Cardiac muscle cell (in vitro differentiated cells and primary cell): ENCODE results near the gene RGS10. TPM values are rescaled to one million over a fixed set of nuclear protein-coding genes. Genes with fewer than 3 reads are reported as not detected.

Experiments used
- DNase-seq, 2 donors: peaks; one replicate each; pipeline versions ENCODE4 v3.0.0 to v3.0.0-alpha.2; 2010 to 2017; ENCODE audit warnings: low read depth in 1 of 2, low spot score in 1 of 2
- H3K27ac ChIP-seq: fragments of 200-600 bp; sonication (generic); 2 replicates; pipeline ENCODE4 v1.5.1; 2016
- H3K27me3 ChIP-seq: fragments of 200-600 bp; sonication (generic); 2 replicates; pipeline ENCODE4 v1.6.0; 2016; ENCODE audit warnings: control low read depth
- H3K36me3 ChIP-seq: fragments of 200-600 bp; sonication (generic); 2 replicates; pipeline ENCODE4 v1.5.1; 2016; ENCODE audit warnings: control low read depth
- H3K4me1 ChIP-seq: fragments of 200-600 bp; sonication (generic); 2 replicates; pipeline ENCODE4 v1.8.1; 2017; ENCODE audit warnings: low read depth, mild to moderate bottlenecking, mixed run types
- H3K4me3 ChIP-seq: fragments of 200-600 bp; sonication (generic); 2 replicates; pipeline ENCODE4 v1.5.1; 2016; ENCODE audit warnings: mild to moderate bottlenecking
- H3K9me3 ChIP-seq: fragments of 200-600 bp; sonication (generic); 2 replicates; pipeline ENCODE4 v1.5.1; 2017; ENCODE audit warnings: low read depth, mild to moderate bottlenecking, control low read depth
- polyA plus RNA-seq: library from polyadenylated mRNA; unstranded; fragments of >200 nt; fragmentation: Nextera tagmentation; extraction: Ambion mirVana; gene quantifications from 2 replicates; pipeline ENCODE4 v1.2.1, GENCODE V29; 2016
- total RNA-seq: library from RNA; depleted of rRNA; stranded (reverse); fragments of >200 nt; gene quantifications from 2 replicates; pipeline ENCODE4 v1.2.3, GENCODE V29; 2016
- TF ChIP-seq, protein P1 (sequence below): IDR thresholded peaks from 2 replicates; pipeline ENCODE4 v1.5.1; 2012; ENCODE audit warnings: low read depth, mild to moderate bottlenecking, low read length

The RGS10 gene
- total and polyA plus RNA-seq, 2 experiments from 2014 or later, result 0.73 to 1.6 TPM

DNA sequence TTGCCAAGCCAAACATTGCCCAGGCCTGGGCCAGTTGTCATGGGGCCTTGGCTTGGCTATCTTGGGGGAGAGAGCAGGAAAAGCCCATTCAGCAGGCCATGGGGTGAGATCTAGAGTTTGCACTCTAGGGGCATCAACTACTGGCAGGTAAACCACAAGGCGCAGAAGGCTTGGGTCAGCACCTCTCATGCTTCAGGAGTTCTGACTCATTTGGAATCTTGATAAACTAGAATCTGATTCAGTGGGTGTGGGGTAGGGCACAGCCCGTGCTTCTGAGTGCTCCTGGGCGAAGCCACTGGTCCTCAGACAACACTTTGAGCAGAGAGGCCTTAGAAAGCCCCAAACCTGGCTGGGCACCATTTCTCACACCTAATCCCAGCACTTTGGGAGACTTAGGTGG, 81.1 kb downstream of the RGS10 start:
- TF ChIP-seq, protein P1, sequence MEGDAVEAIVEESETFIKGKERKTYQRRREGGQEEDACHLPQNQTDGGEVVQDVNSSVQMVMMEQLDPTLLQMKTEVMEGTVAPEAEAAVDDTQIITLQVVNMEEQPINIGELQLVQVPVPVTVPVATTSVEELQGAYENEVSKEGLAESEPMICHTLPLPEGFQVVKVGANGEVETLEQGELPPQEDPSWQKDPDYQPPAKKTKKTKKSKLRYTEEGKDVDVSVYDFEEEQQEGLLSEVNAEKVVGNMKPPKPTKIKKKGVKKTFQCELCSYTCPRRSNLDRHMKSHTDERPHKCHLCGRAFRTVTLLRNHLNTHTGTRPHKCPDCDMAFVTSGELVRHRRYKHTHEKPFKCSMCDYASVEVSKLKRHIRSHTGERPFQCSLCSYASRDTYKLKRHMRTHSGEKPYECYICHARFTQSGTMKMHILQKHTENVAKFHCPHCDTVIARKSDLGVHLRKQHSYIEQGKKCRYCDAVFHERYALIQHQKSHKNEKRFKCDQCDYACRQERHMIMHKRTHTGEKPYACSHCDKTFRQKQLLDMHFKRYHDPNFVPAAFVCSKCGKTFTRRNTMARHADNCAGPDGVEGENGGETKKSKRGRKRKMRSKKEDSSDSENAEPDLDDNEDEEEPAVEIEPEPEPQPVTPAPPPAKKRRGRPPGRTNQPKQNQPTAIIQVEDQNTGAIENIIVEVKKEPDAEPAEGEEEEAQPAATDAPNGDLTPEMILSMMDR, result no peak
- Histone ChIP-seq H3K27me3 (no peaks in the 10 kb centered on the region), H3K27ac (no peak overlapping the region), H3K4me1 (no peaks in the 10 kb centered on the region), H3K4me3 (no peak overlapping the region), H3K36me3 (no peaks in the 10 kb centered on the region), H3K9me3 (no peaks in the 10 kb centered on the region)
- no peak for DNase-seq

DNA sequence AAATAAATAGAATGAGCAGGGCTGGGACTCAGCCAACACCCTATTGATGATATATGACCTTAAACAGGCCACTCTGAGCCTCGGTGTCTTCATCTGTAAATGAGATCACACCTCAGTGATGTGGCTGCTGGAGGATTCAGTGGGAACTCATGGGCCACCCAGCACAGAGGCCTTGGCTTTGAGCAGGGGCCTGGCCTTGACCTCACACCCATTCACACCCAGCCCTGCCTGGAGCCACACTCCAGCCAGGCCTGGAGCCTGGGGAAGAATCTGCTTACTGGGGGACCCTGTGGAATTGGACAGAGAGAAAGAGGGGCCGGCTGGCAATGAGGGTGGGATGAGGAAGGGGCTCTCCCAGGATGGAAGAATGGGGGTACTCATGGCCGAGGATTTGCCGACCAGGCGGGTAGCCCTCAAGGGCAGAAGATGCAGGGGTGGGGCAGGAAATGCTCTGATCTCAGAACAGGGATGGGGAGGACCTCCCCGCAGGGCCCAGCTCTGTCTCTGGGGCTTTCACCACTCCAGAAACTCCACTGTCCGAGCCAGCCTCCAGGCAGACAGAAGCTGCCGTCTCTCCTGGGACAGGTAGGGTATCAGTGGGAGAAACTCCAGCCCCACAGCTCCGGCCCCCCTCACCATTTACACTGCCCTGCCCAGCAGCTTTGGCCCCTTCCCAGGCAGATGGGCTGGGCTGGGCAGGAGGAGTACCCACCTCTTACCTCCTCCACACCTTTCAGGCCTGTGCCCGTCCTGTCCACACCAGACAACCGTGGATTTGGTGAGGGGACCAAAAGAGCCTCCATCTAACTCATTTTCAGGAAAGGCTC, 81.9 kb downstream of the RGS10 start:
- H3K4me3 ChIP-seq, result no peak overlapping the region
- H3K27me3 ChIP-seq, result no peaks in the 10 kb centered on the region
- H3K27ac ChIP-seq, result no peak overlapping the region
- no peaks in the 10 kb centered on the region for H3K4me1 ChIP-seq
- TF ChIP-seq, protein P1, result no peak
- no peaks in the 10 kb centered on the region for H3K36me3 ChIP-seq
- no peaks in the 10 kb centered on the region for H3K9me3 ChIP-seq
- no peak for DNase-seq

DNA sequence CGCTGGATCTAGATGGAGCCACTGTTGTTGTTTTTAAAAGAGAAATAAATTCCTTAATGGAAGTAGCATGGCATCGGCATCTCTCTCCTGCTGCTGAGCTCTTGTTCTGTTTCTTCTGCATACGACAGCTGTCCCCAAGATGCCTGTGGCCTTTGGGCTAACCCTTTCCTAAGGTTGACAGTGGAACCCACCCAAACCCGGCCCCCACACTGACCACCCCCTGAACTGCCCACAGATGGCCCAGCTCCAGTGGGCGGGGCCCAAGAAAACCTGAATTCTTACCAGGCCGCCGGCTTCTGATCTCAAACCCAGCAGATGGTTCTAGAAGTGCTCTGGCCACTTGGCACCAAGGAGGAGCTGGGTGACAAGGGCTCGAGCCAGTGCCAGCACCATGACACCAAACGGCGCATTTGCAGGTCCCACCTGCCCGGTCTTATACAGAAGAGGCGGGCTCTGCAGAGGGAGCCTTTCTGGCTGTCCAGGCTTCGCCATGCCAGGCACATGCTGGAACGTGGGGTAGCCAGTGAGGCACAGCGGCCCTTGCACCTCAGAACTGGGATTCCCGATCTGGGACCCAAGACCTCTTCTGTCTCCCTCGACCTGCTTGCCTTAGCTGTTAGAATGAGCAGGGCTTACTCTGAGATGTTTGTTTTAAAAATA, 82.7 kb downstream of the RGS10 start:
- Histone ChIP-seq H3K36me3 (no peaks in the 10 kb centered on the region), H3K9me3 (no peaks in the 10 kb centered on the region), H3K27me3 (no peaks in the 10 kb centered on the region), H3K27ac (no peak overlapping the region), H3K4me3 (no peak overlapping the region), H3K4me1 (no peaks in the 10 kb centered on the region)
- TF ChIP-seq, protein P1, result no peak
- DNase-seq, result no peak

DNA sequence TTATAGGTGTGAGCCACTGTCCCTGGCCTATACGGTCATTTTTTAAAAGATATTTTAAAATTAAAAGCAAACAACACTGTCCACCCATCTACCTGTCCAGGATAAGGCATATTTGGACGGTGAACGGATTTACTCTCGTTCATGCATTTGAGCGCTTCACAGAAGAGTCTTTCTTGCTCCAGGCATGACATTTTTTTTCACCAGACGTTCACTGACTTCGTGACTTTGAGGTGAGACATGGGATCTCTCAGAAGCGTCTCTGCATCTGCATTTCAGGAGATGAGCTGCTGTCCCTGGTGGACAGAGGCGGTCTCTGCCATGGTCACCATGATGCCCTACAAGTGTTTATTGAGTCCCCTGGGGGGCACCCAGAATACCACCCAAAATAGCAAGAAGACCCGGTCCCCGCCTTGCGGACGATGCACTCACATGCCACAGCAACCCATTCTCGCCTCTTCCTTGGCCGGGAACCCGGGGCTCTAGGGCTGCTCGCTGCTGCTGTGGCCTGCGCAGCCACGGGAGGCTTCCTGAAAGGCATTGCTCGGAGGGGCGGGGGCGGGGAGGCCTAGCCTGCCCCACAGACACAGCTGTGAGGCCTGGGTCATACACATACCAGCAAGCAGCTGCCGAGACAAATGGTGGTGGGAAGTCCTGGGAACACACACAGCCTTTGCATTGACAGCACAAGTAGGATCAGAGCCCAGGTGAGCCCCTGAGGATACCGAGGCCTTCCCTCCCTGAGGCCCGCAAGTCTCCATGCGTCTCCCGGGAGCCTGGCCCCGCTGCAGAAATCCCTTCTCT, 84.4 kb downstream of the RGS10 start:
- TF ChIP-seq, protein P1, result no peak
- Histone ChIP-seq H3K27ac (no peak overlapping the region), H3K36me3 (no peaks in the 10 kb centered on the region), H3K4me1 (no peaks in the 10 kb centered on the region), H3K9me3 (no peaks in the 10 kb centered on the region), H3K27me3 (no peaks in the 10 kb centered on the region), H3K4me3 (no peak overlapping the region)
- DNase-seq, result no peak

- Histone ChIP-seq H3K4me3 (no peak overlapping the region), H3K4me1 (no peaks in the 10 kb centered on the region), H3K27ac (no peak overlapping the region), H3K9me3 (no peaks in the 10 kb centered on the region), H3K36me3 (no peaks in the 10 kb centered on the region), H3K27me3 (no peaks in the 10 kb centered on the region)
- no peak for DNase-seq
- TF ChIP-seq, protein P1, result no peak
These were observed 86.1 kb downstream of the RGS10 start for GRCh38 chr10:119456435-119456810.
